SIG-M5 treated with dmso at 0.1 percent for 504 hours (cell line): ENCODE measurements around the gene LINGO1.

Experiments
- DNase-seq: peaks from one replicate; lab custom pipeline; 2025; ENCODE audit not compliant: unreplicated experiment; lab: John Stamatoyannopoulos, UW

Gene LINGO1

DNA sequence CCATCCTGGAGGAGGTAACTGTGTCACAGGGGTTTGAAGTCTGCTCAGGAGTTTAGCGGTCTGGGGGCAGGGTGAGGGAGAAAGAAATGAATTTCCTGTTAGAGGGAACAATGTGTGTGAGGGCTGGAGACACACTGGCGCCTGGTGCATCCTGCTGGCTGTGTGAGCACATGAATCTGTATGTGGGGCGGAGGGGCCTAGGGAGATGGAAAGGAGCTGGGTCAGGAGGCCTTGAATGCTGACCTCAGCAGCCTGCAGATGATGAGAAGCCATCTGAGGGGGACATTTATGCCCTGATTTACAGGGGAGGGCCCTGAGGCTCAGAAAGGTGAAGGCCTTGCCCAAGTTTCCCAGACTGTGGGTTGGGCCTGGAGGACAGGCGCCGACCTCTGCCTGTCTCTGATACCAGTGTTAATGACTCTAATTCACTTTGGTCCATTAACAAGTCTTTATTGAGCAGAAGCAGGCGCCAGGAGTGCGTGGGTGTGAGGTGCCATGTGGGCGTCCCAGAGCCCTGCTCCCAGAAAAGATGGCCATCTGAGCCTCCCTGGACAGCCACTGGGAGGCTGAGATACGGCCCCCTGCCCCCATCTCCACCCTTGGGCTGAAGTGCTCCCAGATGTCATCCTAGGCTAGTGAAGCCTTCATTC is 34.8 kb downstream of the LINGO1 start:
- no peak for DNase-seq

DNA sequence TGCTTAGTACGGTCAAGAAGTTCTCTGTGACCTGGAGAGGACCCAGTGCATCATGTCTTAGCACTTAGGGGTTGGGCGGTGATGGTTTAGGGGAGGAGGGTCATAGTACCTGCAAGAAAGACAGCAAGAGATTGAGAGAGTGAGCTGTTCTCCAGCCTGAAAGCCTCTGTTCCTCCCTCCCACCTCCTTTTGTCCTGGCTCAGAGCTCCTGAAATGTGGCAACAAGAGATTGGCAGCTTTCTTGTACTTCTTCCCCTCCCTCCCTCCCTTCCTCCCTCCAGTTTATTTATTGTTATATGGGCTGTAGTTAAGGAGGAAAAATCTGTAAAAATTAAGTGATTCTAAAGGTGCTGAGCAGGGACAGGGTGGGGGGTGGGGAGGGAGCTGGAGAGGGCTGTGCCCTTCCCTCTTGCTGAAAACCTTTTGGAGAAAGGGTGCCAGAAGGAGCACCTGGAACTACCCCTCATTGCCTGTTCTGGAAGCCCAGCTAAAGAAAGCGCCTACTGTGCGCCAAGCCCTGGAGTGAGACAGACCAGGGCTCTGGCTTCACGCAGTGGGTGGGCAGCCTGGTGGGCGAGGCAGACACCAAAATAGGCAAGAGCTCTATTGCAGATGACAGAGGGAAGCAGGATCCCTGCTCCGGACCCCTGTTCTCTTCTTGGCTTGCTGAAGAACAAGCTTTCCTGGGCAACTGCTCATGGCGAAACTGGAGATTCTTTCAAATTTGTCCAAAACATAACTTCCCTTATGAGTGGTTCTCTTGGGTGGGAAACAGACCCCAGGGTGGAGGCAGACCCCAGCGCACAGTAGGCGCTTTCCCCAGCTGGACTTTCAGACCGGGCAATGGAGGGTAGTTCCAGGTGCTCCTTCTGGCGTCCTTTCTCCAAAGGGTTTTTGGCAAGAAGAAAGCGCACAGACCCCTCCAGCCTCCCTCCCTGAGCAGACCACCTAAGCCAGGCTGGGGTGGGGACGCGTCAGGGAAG is 35.6 kb downstream of the LINGO1 start:
- no peak for DNase-seq

DNA sequence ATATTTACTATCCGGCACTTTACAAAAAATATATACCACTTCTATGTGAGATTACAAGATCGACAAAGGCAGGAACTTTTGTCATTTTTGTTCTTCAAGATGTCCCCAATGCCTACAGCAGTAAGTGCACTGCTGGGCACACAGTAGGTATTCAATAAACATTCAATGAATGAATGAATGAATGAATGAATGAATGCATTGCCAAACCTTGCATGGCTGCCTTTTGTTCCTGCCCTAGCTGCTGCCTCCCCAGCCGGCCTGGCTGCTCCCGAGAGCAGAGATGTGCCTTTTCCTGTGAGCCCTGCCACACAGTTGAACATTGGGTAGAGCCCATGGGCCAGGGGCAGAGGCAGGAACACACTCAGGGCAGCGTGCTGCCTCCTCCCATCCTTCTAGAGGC is 37.5 kb downstream of the LINGO1 start:
- no peak for DNase-seq

DNA sequence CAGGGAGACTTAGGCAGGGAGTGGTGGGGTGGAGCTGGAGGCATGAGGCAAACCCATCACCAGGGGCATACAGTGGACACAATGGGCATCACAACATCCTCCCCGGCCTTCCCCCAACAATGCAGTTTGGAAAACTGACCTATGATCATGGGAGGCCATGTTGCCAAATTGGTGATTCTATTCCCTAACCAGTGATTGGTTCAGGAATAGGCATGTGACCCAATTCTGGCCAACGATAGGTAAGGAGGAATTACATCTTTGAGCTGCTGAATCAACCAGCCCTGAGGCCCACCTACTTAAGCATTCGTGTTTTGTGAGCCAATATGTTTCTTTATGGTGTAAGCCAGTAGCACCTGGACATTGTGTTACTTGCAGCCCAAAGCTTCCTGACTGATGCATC is 40.0 kb downstream of the LINGO1 start:
- DNase-seq = no peak

DNA sequence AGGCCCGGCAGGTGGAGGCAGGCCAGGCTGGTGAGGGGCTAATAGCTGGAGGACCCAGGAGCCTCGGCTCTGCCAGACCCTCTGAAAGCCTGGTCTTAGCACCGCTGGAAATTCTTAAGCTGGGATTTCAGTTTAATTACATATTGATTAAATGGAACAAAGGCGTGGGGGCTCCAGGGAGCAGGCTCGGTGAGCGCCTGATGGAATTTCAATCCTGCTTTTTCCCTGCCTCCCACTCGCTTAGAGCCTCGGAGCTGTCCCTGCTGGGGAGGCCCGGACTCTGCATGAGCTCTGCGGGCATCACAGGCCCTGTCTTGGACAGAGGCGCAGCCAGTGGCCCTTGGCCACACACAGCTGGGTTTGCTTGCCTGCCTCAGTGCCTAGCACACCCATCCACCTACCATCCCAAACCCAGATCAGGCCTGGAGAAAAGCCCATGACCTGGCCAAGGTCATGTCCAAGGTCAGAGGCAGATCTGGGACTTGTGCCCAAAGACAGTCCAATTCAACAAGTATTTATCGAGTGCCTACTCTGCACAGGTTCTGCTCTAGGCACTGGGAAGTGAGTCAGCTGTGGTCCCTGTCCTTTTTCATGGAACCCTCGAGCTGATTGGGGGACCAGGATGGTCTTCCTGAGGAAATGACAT is 40.6 kb downstream of the LINGO1 start:
- DNase-seq = no peak

DNA sequence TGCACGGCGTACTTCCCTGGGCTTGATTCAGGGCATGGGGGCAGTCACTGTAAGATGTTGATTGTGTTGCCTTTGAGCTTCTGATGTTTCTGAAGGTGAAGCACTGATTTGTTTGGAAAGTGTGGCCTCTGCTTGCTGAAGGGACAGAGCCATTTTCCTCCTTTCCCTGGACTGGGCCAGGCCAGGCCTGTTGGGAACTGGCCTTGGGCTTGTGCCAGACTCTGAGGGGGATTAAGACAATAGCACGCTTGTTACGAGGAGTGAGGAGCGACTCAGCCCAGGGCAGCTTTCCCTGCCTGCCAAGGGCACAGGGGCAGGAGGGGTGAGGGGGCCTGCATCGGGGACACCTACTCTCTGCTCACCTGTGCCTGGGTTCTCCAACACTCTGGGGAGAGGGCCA is 42.9 kb downstream of the LINGO1 start:
- DNase-seq = no peak

DNA sequence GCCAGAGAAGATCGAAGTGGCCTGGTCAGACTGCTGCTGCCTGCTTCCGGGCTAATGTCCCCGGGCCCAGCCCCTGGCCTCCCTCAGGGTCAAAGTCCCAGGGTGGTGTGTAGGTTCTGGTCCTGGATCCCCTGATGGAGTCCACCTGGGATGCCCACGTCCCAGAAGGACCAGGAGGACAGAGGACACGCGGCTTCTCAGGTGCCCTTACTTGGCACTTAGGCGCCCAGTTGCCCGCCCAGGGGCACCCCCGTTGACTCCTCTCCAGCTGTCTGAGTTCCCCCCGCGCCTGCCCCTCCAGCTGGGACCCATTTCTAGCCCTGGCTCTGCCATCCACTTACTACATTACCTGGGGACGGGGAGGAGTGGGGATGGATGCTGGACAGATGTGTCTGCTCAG is 44.6 kb downstream of the LINGO1 start:
- DNase-seq = no peak

DNA sequence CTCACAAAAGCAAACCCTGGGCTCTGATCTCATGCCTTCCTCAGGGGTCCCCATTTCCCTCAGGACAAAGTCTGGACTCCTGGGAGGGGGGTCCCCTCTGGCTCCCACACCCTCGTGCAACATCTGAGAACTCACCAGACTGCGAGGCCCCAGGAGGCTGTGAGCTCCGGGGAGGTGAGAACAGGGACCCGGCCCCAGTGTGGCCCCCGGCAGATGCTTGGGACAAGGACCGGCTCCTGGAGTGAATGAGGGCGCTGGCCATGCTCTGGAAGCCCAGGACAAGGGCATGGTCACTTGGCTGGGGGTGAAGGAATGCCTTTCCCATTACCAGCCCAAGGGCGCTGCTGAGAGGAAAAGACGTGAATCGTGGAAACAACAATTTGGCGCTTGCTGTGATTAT is 48.0 kb downstream of the LINGO1 start:
- DNase-seq = no peak

DNA sequence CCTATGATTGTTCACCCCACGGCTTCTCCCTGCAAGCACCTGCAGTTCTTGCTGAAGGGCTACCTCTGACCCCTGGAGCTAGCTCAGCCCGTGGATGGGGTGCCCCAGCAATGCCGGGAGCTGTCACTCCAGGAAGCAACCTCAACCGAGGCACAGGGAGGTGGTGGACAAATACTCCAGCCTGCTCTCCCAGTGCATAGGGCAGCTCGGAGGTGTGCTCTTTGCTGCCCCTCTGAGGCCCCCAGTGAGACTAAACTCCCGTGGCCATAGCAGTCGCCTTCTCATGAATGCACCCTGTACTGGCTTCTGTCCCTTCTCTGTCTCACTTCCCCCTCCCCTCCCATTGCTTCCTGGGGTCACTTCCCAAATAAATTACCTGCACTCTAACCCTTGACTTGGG is 48.5 kb downstream of the LINGO1 start:
- DNase-seq = peak; percentile 19

DNA sequence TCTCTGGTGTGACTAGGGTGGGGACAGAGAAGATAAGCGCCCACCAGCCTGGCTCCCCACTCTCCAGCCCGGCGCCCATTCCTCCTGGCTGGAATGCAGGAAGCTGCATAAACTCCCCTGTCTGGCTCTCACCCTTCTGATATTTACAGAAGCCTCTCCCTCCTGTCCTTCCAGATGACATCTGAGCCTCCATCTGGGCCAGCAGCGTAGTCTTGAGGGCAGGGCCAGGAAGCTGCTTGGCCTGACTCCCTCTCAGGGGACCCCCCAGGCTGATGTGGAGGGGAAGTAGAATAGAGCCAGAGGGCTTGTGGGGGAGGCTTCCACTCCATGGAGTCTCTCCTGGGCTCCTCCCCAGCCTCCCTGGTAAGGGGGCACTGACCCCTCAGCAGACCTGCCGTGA is 49.9 kb downstream of the LINGO1 start:
- no peak for DNase-seq

DNA sequence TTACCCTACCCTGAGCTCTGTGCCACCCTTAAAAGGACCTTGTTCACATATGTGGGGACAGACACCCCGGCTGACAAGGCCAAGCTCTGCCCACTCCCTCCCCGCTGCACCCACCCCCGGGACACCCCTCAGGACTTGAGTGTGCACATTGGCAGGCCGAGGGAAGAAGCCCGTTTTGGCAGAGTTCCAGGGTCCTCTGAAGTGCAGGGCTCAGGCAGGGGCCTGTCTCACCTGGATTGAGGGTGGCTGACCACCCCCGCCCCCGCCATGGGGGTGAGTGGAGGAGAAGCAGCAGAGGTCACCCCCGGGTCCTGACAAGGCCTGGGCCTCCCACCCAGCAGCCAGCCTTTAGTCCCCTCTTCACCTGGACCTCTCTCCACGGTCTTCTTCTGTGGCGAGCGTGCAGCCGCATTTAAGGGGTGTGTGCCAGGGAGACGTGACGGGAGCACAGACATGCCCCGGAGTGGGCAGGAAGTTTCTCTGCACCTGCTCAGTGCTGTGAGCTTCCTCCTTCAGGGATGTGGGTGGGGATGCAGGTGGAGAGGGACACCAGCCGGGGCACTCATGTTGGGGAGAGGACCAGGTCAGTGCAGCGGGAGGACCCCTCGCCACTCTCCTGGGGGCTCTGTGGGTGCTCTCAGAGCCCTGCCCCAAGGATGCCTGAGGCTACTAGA is 50.7 kb downstream of the LINGO1 start:
- no peak for DNase-seq

DNA sequence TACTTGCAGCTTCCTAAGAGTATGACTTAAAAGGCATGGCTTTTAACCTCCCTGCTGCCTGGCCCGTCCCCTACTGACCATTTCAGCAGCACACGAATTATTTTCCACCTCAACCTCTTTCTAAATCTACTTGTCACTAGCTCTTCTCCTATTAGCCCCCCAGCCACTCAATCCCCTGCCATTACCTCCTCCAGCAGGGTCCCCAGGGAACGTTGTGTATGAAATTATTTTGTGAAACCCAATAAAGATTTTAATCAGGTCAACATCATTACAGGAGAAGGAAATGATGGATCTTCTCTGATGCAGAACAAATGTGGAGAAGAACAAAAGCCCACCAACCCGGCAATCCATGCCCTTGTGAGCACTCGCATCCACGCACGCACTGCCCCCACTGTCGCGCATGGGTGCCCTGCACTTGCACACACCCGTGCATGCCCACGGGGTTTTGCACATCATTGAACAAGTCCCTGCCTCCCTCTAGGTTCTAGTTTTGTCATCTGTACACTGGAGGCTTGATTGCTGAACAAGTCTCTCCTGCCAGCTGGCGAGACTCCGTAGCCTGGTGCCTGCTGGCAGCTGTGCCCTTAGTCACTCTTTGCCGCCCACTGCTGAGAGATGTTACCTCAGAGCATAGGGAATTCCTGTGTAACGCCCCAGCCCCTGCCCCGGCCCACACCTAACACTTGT is 51.6 kb downstream of the LINGO1 start:
- no peak for DNase-seq

DNA sequence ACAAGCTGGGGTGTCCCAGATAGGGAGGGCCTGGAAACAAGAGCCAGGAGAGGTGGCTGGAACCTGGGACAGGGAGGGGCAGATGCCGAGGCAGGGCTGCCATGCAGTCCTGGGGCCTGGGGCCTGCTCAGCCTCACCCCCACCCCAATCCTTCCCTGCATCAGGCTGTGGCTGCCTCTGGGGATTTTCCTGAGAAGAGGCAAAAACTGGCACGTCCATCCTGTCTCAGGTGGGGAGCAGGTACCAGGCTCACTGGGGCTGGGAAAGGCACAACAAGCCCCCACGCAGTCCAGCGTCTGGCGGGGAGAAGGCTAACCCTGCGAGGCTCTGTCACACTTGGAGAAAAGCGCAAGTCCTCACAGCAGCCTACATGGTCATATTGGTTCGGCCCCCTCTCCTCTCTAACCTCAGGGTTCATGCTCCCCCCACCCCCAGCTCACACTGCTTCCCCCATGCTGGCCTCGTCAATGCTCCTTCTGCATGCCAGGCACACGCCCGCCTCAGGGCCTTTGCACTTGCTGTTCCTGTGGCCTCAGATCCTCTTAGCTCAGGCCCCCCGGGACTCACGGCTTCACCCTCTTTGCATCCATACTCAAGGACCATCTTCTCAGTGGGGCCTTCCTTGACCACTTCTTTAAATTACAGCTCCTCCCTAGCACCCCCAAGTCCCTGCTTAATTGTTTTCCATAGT is 53.1 kb downstream of the LINGO1 start:
- no peak for DNase-seq

DNA sequence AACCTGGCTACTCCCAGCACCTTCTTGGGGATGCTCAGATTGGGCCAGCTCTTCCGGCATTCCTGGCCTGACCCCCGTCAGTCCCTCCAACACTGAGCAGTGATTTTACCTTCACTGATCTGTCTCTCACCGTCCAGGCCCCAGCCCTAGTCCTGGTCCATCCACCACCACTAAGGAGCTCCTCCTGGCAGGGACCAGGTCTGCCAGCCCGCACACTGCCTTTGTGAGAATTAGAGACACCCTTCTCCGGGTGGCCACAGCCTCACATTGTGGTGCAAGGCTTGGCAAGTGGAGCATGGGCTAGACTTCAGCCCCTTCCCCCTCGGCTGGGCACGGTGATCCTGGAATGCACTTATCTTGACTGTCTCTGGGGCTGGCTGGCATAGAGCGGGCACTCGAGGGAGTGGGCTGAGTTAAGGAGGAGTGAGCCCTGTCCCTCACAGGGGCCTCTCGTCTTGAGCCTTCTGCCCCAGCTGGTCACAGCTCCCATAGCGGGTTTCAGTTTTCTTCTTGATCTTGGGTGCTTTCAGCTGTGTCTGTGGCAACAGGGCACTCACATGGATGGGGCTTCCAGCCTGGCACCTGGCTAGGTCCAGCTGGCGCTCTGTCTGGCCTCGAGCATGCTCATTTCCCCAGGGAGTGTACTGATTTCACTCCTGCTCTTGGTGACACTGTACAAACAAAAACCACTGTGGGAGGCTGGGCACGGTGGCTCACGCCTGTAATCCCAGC is 53.9 kb downstream of the LINGO1 start:
- no peak for DNase-seq

DNA sequence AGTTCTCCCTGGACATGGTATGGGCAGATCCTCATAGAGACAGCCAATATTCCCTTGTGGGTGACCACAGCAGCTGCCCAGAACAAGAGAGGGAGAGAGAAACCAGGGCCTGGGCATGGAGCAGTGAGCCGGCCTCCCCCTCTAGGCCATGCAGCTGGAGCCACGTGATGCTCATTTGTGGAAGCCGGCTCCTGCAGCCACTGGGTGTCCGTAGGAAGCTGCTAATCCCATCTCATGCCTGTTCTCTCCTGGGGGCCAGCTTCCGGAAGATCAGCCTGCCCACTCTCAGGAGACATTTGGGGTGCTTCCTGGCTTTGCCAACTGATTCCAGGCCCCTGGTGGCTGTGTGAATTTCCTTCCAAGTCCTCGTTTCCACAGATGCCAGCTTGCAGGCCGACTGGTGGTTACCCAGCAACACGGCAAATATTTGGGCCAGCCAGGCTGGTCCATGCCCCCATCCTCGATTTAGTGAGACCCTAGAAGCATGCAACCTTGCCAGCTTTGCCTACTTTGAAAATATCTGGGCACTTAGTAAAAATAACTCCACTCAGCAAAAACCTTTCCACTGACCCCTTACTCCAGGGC is 55.3 kb downstream of the LINGO1 start:
- no peak for DNase-seq

DNA sequence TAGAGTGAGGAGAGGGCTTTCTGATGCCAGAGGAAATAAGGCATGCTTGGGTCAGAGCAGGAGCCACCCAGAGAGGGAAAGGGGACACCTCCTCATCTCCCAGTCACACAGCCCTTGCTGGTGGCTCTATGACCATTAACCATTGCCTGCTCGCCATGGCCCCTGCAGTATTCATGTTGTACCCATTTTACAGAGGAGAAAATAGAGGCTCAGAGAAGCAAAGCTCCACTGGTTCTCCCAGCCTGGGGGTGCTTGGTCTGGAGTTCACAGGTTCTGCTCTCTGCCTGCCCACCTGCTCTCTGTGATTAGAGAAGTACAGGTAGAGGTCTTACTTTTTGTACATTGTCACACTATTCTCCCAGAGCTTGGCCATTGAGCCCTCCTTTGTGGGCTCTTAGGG is 56.2 kb downstream of the LINGO1 start:
- DNase-seq = no peak

DNA sequence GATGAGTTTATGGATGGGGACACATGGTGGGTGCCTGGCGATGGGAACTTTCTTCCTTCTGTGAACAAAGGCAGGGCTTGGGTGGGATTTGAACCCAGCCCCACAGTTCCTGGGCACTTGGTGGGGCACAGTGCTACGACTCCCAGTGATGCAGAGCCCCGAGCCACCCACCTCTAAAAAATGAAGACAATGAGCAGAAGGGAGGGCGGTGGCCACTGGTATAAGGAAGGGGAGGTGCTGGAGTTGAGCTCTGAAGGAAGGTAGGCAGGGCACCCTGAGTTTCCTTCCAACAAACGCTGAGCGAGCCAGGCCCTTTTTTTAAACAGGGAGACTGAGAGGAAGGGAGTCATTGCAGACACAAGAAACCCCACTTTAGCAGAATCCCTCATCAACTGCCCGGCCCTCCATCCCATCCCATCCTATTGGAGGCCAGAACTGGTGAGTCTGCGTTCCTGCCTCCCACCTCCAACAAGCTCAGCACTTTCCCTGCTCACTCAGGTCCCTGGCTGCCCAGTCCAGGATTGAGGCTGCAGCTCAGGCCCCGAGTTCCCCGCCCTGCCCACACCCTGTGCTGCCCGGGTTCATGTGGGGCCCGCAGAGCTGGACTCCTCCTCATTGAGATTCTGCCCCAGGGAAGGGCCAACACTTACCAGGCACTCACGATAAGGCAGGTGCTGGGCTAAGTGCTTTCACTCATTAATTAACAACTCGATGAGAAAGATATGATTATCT is 57.3 kb downstream of the LINGO1 start:
- no peak for DNase-seq

DNA sequence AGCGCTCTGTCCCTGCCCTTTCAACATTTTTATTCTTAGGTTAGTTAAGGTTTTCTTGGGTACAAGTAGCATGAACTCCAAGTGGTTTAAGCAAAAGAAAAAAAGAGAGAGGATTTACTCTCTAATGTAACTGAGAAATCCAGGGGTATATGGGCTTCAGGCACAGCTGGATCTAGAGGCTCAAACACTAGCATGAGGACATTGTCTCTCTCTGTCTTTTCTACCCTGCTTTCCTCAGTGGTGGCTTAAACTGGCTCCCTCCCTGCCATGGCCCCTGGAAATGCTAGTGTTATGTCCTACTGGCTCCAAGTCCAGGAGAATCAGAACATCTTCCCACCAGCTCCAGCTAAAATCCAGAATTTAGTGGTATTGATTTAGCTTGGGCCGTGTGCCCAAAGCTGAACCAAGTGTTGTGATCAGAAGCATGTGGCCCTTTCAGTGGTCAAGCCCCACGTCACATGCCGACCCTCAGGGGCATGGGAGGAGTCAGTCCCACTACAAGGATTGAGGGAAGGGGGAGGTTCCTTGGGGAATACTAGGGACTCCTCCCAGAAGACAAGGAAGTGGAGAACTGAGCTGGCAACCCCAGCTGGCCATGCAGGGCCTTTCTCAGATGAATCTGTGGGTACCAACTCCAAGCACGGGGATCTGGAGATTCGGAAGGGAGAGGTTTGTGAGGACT is 58.0 kb downstream of the LINGO1 start:
- DNase-seq = no peak
